OCI-LY3 (cell line): Measurements from ENCODE around the gene KDELR1.

ENCODE experiments used
- H2AFZ ChIP-seq: fragments of 200-600, 300-600 bp; shearing (Covaris generic); 2 replicates; pipeline ENCODE4 v1.6.0; 2014; ENCODE audit warnings: antibody characterized with exemption, low read depth, low read length
- H3K27ac ChIP-seq: fragments of 200-600, 300-600 bp; sonication (generic); 2 replicates; pipeline ENCODE4 v1.5.1; 2014; ENCODE audit warnings: mild to moderate bottlenecking, low read length, moderate library complexity, mixed read lengths
- H3K27me3 ChIP-seq: fragments of 200-600, 300-600 bp; sonication (generic); 2 replicates; pipeline ENCODE4 v1.6.1; 2014; ENCODE audit warnings: low read depth, low read length, mixed read lengths
- H3K36me3 ChIP-seq: fragments of 200-600, 300-600 bp; sonication (generic); replicated peaks from 2 replicates; pipeline ENCODE3; 2014; ENCODE audit warnings: low read depth, low read length, mixed read lengths
- H3K4me1 ChIP-seq: fragments of 300-600, 200-600 bp; sonication (generic); 2 replicates; pipeline ENCODE4 v1.6.1; 2014; ENCODE audit warnings: low read length, mixed read lengths
- H3K4me2 ChIP-seq: fragments of 200-600, 300-600 bp; sonication (generic); 2 replicates; pipeline ENCODE4 v1.6.1; 2014; ENCODE audit warnings: low read length, mixed read lengths
- H3K4me3 ChIP-seq: fragments of 300-600, 200-600 bp; sonication (generic); 2 replicates; pipeline ENCODE4 v1.5.1; 2014; ENCODE audit warnings: antibody characterized with exemption, mild to moderate bottlenecking, low read length, moderate library complexity
- H3K79me2 ChIP-seq: fragments of 300-600, 200-600 bp; shearing (Covaris generic); 2 replicates; pipeline ENCODE4 v1.6.1; 2014; ENCODE audit warnings: mild to moderate bottlenecking, low read length, mixed read lengths
- H3K9ac ChIP-seq: fragments of 300-600, 200-600 bp; shearing (Covaris generic); 2 replicates; pipeline ENCODE4 v1.6.0; 2014; ENCODE audit warnings: mild to moderate bottlenecking, low read length, moderate library complexity
- H3K9me3 ChIP-seq: fragments of 200-600, 300-600 bp; shearing (Covaris generic); 2 replicates; pipeline ENCODE4 v1.6.1; 2014; ENCODE audit warnings: low read length, mixed read lengths; ENCODE audit not compliant: insufficient read depth
- H4K20me1 ChIP-seq: fragments of 200-600, 300-600 bp; sonication (generic); 2 replicates; pipeline ENCODE4 v1.6.1; 2016; ENCODE audit warnings: low read length, mixed read lengths; ENCODE audit not compliant: insufficient read depth
- EZH2phosphoT487 ChIP-seq: fragments of 200-600 bp; shearing (Covaris generic); IDR thresholded peaks from 2 replicates; pipeline ENCODE4 v1.6.1; 2018; ENCODE audit warnings: antibody characterized with exemption, mixed run types, low read depth
- TF ChIP-seq, protein P1 (sequence below): fragments of 200-600, 300-600 bp; sonication (generic); IDR thresholded peaks from 2 replicates; pipeline ENCODE4 v1.5.1; 2014; ENCODE audit warnings: antibody characterized with exemption, low read length, low read depth

The KDELR1 gene

DNA sequence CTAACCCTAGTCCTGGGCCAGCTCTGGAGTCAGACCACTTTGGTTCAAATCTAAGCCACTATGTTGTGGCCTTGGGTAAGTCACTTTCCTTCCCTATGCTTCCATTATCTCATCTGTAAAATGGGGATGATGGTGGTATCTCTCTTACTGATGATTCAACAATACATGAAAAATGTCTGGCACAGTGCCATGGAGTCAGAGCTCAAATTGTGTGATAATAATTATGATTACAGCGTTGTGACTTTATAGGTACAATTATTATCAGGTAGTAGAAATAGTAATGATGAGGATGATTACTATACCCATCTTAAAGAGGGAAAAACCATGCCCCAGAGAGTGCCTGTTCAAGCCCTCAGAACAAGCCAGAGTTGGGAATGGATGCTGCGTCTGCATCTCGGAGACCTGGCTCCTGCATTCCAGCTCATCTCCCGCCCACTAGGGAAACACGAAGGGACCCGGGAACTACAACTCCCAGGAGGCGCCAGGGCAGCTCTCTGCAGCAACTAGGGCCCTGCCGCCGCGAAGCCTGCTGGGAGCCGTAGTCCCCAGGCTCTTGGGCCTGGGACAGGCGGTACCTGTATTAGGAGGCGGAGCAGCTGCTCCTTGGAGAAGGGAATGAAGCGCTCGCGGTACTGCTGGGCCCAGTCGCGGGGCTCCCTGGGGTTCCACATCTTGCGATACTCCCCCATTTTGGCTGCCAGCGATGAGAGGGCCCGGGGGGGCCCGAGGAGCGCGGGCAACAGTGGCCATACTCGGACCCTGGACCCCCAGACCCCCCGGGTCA lies 28.4 kb downstream of the KDELR1 start:
- Histone ChIP-seq H2AFZ (peak overlapping the region; percentile 29), H3K4me1 (peaks cover 13% of the 10 kb centered on the region), H3K9ac (peak overlapping the region; percentile 97), H3K79me2 (no peaks in the 10 kb centered on the region), H3K4me2 (peak overlapping the region; percentile 83), H3K27ac (peak overlapping the region; percentile 85), H3K4me3 (peak overlapping the region; percentile 81), H4K20me1 (no peaks in the 10 kb centered on the region), H3K9me3 (no peaks in the 10 kb centered on the region), H3K36me3 (peaks cover 4% of the 10 kb centered on the region), H3K27me3 (no peaks in the 10 kb centered on the region)
- TF ChIP-seq, protein P1, sequence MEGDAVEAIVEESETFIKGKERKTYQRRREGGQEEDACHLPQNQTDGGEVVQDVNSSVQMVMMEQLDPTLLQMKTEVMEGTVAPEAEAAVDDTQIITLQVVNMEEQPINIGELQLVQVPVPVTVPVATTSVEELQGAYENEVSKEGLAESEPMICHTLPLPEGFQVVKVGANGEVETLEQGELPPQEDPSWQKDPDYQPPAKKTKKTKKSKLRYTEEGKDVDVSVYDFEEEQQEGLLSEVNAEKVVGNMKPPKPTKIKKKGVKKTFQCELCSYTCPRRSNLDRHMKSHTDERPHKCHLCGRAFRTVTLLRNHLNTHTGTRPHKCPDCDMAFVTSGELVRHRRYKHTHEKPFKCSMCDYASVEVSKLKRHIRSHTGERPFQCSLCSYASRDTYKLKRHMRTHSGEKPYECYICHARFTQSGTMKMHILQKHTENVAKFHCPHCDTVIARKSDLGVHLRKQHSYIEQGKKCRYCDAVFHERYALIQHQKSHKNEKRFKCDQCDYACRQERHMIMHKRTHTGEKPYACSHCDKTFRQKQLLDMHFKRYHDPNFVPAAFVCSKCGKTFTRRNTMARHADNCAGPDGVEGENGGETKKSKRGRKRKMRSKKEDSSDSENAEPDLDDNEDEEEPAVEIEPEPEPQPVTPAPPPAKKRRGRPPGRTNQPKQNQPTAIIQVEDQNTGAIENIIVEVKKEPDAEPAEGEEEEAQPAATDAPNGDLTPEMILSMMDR, result no peak
- TF ChIP-seq EZH2phosphoT487, result no peak

DNA sequence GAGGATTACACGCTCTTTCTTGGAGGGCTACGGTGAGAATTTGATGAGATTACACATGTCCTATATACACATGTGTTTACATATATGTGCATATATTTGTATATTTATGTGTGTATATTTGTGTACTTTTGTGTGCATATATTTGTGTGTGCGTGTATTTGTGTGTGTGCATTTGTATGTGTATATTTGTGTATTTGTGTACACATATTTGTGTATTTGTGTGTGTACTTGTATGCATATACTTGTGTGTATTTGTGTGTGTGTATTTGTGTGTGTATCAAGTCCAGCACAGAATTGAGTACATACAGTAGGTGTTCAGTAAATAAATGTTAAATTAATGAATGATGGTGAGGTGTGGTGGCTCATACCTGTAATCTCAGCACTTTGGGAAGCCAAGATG lies 29.4 kb downstream of the KDELR1 start:
- Histone ChIP-seq H3K36me3 (peaks cover 7% of the 10 kb centered on the region), H3K27ac (no peak overlapping the region), H3K4me2 (no peak overlapping the region), H4K20me1 (no peaks in the 10 kb centered on the region), H3K4me3 (no peak overlapping the region), H3K27me3 (no peaks in the 10 kb centered on the region), H2AFZ (no peak overlapping the region), H3K79me2 (no peaks in the 10 kb centered on the region), H3K4me1 (peaks cover 13% of the 10 kb centered on the region), H3K9ac (no peak overlapping the region), H3K9me3 (no peaks in the 10 kb centered on the region)
- TF ChIP-seq, protein P1, result no peak
- no peak for TF ChIP-seq EZH2phosphoT487

DNA sequence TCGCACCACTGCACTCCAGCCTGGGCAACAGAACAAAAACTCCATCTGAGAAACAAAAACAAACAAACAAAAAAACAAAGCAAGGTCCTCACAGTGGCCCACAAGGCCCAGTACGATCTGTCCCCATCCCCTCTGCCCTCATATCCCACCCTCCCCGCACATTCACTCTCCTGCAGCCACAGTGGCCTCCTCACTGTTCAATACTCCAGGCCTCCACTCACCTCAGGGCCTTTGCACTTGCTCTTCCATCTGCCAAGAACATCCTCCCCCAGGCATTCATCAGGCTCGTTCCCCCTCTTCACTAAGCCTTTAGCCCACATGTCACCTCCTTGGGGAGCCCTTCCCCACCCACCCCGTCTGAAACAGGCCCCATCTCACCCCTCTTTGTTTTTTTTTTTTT lies 32.2 kb downstream of the KDELR1 start:
- H3K27ac ChIP-seq, result no peak overlapping the region
- TF ChIP-seq, protein P1, result no peak
- TF ChIP-seq EZH2phosphoT487, result no peak
- H3K9me3 ChIP-seq, result no peaks in the 10 kb centered on the region
- no peaks in the 10 kb centered on the region for H3K27me3 ChIP-seq
- H4K20me1 ChIP-seq, result no peaks in the 10 kb centered on the region
- H3K4me1 ChIP-seq, result peaks cover 5% of the 10 kb centered on the region
- H3K4me3 ChIP-seq, result no peak overlapping the region
- H2AFZ ChIP-seq, result no peak overlapping the region
- H3K9ac ChIP-seq, result no peak overlapping the region
- H3K36me3 ChIP-seq, result peaks cover 7% of the 10 kb centered on the region
- no peak overlapping the region for H3K4me2 ChIP-seq
- no peaks in the 10 kb centered on the region for H3K79me2 ChIP-seq

DNA sequence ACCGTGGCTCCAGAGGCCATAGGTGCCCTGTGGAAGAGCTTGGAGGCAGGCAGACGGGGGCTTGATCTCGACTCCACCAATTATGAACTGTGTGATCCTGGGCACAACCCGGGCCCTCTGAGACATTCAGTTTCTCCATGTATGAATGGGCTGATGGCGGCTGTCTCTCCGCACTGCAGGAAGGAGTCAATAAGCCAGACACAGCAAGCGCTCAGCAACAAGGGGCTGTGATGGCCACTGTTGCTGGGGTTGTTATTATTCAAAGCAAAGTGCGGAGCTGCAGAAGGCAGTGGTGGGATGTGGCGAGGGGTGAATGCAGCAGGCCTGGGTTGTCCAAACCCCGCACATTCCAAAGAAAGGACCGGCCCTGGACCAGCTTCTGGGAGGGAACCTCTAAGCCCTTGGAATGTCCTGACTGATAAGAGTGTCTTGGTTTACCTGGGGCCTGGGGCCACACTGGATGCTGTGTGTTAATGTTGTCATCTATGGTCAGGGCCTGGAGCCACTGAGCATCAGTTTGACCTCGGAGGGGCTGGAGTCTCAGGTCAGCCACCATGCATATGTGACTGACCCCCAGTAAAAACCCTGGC lies 35.9 kb downstream of the KDELR1 start:
- H3K27ac ChIP-seq, result no peak overlapping the region
- H3K79me2 ChIP-seq, result no peaks in the 10 kb centered on the region
- no peak overlapping the region for H3K4me2 ChIP-seq
- H3K4me1 ChIP-seq, result no peaks in the 10 kb centered on the region
- H3K27me3 ChIP-seq, result no peaks in the 10 kb centered on the region
- TF ChIP-seq, protein P1, result no peak
- no peak for TF ChIP-seq EZH2phosphoT487
- no peaks in the 10 kb centered on the region for H3K9me3 ChIP-seq
- H3K9ac ChIP-seq, result no peak overlapping the region
- H3K4me3 ChIP-seq, result no peak overlapping the region
- H3K36me3 ChIP-seq, result peaks cover 2% of the 10 kb centered on the region
- no peaks in the 10 kb centered on the region for H4K20me1 ChIP-seq
- H2AFZ ChIP-seq, result no peak overlapping the region
